HepG2 (cell line): ENCODE results near the gene ZNF341. TPM values are rescaled to one million over a fixed set of nuclear protein-coding genes. Genes with fewer than 3 reads are reported as not detected.

ENCODE experiments used
- ASH2L ChIP-seq: fragments of 300-600, 200-600 bp; sonication (generic); IDR thresholded peaks from 2 replicates; pipeline ENCODE4 v1.7.0; 2017; ENCODE audit warnings: low read depth, mild to moderate bottlenecking, moderate library complexity, mixed read lengths, low read length; ENCODE audit not compliant: insufficient read length
- FOXM1 ChIP-seq: sonication (generic); formaldehyde crosslinking; IDR thresholded peaks from 2 replicates; pipeline ENCODE4 v1.5.0; 2020; ENCODE audit warnings: missing genetic modification reagents
- HMG20A ChIP-seq: IDR thresholded peaks from 2 replicates; pipeline ENCODE4 v1.6.1; 2016; ENCODE audit warnings: borderline replicate concordance
- HNF4A ChIP-seq: sonication (generic); formaldehyde crosslinking; IDR thresholded peaks from 2 replicates; pipeline ENCODE4 v1.4.0; 2020; ENCODE audit warnings: missing genetic modification reagents
- HNRNPL ChIP-seq: fragments of 200-400 bp; formaldehyde crosslinking; IDR thresholded peaks from 2 replicates; pipeline ENCODE4 v1.6.1; 2017; ENCODE audit warnings: mild to moderate bottlenecking, low read depth, low read length
- PAF1 ChIP-seq: IDR thresholded peaks from 2 replicates; pipeline ENCODE4 v1.6.1; 2016; ENCODE audit warnings: missing genetic modification reagents, missing compliant biosample characterization
- PHF21A ChIP-seq: sonication (generic); formaldehyde crosslinking; IDR thresholded peaks from 2 replicates; pipeline ENCODE4 v1.5.0; 2020; ENCODE audit warnings: mild to moderate bottlenecking, missing genetic modification reagents
- PHF5A ChIP-seq: IDR thresholded peaks from one replicate; pipeline ENCODE4 v1.6.1; 2018; ENCODE audit warnings: low read depth, missing genetic modification reagents; ENCODE audit not compliant: unreplicated experiment
- RORA ChIP-seq: sonication (generic); formaldehyde crosslinking; IDR thresholded peaks from 2 replicates; pipeline ENCODE4 v1.5.0; 2020; ENCODE audit warnings: mild to moderate bottlenecking, missing genetic modification reagents, moderate library complexity
- SMAD1 ChIP-seq: sonication (generic); formaldehyde crosslinking; IDR thresholded peaks from 2 replicates; pipeline ENCODE4 v1.4.0; 2020; ENCODE audit warnings: missing genetic modification reagents, low read depth, mild to moderate bottlenecking, borderline replicate concordance
- SMC3 ChIP-seq: IDR thresholded peaks from 2 replicates; pipeline ENCODE4 v1.6.1; 2011; ENCODE audit warnings: low read length, improper control_type of control experiment
- STAT5B ChIP-seq: sonication (generic); formaldehyde crosslinking; IDR thresholded peaks from 2 replicates; pipeline ENCODE4 v1.4.0; 2020; ENCODE audit warnings: missing genetic modification reagents
- XRCC5 ChIP-seq: fragments of 200-400 bp; formaldehyde crosslinking; optimal IDR thresholded peaks from 2 replicates; pipeline ENCODE3; 2017; ENCODE audit warnings: mild to moderate bottlenecking, low read length
- ZBTB20 ChIP-seq: sonication (generic); formaldehyde crosslinking; IDR thresholded peaks from 2 replicates; pipeline ENCODE4 v1.8.1; 2023; ENCODE audit warnings: missing genetic modification reagents, low read depth, mild to moderate bottlenecking, borderline replicate concordance
- ZNF138 ChIP-seq: sonication (generic); formaldehyde crosslinking; IDR thresholded peaks from 2 replicates; pipeline ENCODE4 v1.5.0; 2020; ENCODE audit warnings: mild to moderate bottlenecking, low read depth, missing genetic modification reagents
- ZNF20 ChIP-seq: sonication (generic); formaldehyde crosslinking; IDR thresholded peaks from 2 replicates; pipeline ENCODE4 v1.4.0; 2020; ENCODE audit warnings: mild to moderate bottlenecking, moderate library complexity, missing genetic modification reagents
- ZNF235 ChIP-seq: sonication (generic); formaldehyde crosslinking; IDR thresholded peaks from 2 replicates; pipeline ENCODE4 v1.8.1; 2023; ENCODE audit warnings: mild to moderate bottlenecking, missing genetic modification reagents, borderline replicate concordance
- ZNF3 ChIP-seq: IDR thresholded peaks from 2 replicates; pipeline ENCODE4 v1.7.0; 2017; ENCODE audit warnings: inconsistent platforms
- ZNF546 ChIP-seq: sonication (generic); formaldehyde crosslinking; conservative IDR thresholded peaks from 2 replicates; pipeline ENCODE4 v1.8.1; 2023; ENCODE audit warnings: mild to moderate bottlenecking, missing genetic modification reagents
- ZNF570 ChIP-seq: sonication (generic); formaldehyde crosslinking; IDR thresholded peaks from 2 replicates; pipeline ENCODE4 v1.4.0; 2020; ENCODE audit warnings: mild to moderate bottlenecking, missing genetic modification reagents, borderline replicate concordance
- ZNF678 ChIP-seq: sonication (generic); formaldehyde crosslinking; IDR thresholded peaks from 2 replicates; pipeline ENCODE4 v1.4.0; 2020; ENCODE audit warnings: mild to moderate bottlenecking, missing genetic modification reagents
- ZNF746 ChIP-seq: sonication (generic); formaldehyde crosslinking; IDR thresholded peaks from 2 replicates; pipeline ENCODE4 v1.8.0; 2022; ENCODE audit warnings: mild to moderate bottlenecking, missing genetic modification reagents
- ZNF83 ChIP-seq: sonication (generic); formaldehyde crosslinking; IDR thresholded peaks from 2 replicates; pipeline ENCODE4 v1.4.0; 2020; ENCODE audit warnings: missing genetic modification reagents, mild to moderate bottlenecking, borderline replicate concordance
- ZNF879 ChIP-seq: sonication (generic); formaldehyde crosslinking; IDR thresholded peaks from 2 replicates; pipeline ENCODE4 v1.8.1; 2023; ENCODE audit warnings: missing genetic modification reagents
- ZSCAN31 ChIP-seq: sonication (generic); formaldehyde crosslinking; IDR thresholded peaks from 2 replicates; pipeline ENCODE4 v1.5.0; 2020; ENCODE audit warnings: low read depth, mild to moderate bottlenecking, missing genetic modification reagents
- polyA plus RNA-seq, 8 experiments: library from polyadenylated mRNA; depleted of rRNA in 3 of 8; stranded (reverse) in 7 of 8; unstranded in 1 of 8; fragments of >200 nt; fragmentation: Illumina TruSeq in 4 of 8; extraction: Trizol in 4 of 8; gene quantifications; 2 replicates each; pipeline versions ENCODE4 v1.2.1 to v1.2.3, GENCODE V29; 2011 to 2016; ENCODE audit warnings: low read depth in 4 of 8, missing spikeins in 1 of 8, mixed read lengths in 1 of 8; ENCODE audit not compliant: insufficient read depth in 1 of 8
- total RNA-seq, 5 experiments: library from RNA; depleted of rRNA; stranded (reverse); fragments of >200 nt; fragmentation: Illumina TruSeq; extraction: Trizol; gene quantifications; 2 replicates each; pipeline ENCODE4 v1.2.3, GENCODE V29; 2016; ENCODE audit warnings: low read depth in 1 of 5
- TF ChIP-seq, protein P1 (sequence below): sonication (generic); formaldehyde crosslinking; IDR thresholded peaks from 2 replicates; pipeline ENCODE4 v1.4.0; 2020; ENCODE audit warnings: mild to moderate bottlenecking, missing genetic modification reagents
- TF ChIP-seq, protein P2 (sequence below): sonication (generic); formaldehyde crosslinking; IDR thresholded peaks from 2 replicates; pipeline ENCODE4 v1.4.0; 2020; ENCODE audit warnings: mild to moderate bottlenecking, low read depth, missing genetic modification reagents
- TF ChIP-seq, protein P3 (sequence below): IDR thresholded peaks from 2 replicates; pipeline ENCODE4 v1.6.1; 2016; ENCODE audit warnings: missing compliant biosample characterization, missing genetic modification reagents, borderline replicate concordance

Gene ZNF341
- total and polyA plus RNA-seq, 2 of the 13 experiments (the other 11 are each of a cell fraction or from before 2014, with no cell fraction given) = 1.1 to 2.2 TPM

DNA sequence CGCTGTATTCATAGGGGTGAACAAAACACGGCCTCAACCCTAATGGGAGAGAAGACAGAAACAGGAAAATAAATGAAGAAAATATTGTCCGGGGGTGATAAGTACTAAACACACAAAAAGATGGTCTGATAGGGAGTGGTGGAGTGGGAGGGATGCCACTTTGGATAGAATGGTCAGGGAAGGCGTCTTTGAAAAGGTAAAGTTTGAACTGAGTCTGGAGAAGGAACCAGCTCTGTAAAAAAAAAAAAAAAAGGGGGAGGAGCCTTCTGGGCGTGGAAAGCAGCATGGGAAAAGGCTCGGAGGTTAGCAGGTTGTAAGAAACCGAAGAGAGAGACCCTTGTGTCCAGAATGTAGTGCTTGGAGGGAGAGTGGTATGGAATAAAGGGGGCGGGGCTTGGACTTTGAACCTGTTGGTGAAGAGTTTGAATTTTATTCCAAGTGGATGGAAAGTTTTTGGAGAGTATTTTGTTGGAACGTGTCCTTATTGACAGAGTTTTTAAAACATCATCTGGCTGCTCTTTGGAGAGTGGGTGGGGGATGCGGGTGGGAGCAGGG, 81.2 kb downstream of the ZNF341 start (continued):
- TF ChIP-seq ZNF20 (CRISPR knock-in tag) = no peak
- TF ChIP-seq ASH2L = peak; percentile 36
- no peak for TF ChIP-seq STAT5B (CRISPR knock-in tag)
- TF ChIP-seq ZSCAN31 (CRISPR knock-in tag) = no peak
- TF ChIP-seq ZNF570 (CRISPR knock-in tag) = no peak
- TF ChIP-seq ZNF235 = no peak
- TF ChIP-seq ZNF678 (CRISPR knock-in tag) = no peak
- no peak for TF ChIP-seq ZNF879
- no peak for TF ChIP-seq ZNF83 (CRISPR knock-in tag)
- no peak for TF ChIP-seq ZNF746
- TF ChIP-seq FOXM1 (CRISPR knock-in tag) = no peak
- no peak for TF ChIP-seq ZNF138 (CRISPR knock-in tag)
- TF ChIP-seq RORA (CRISPR knock-in tag) = no peak
- peak; percentile 13; the same call in 1 of the 2 replicates for TF ChIP-seq SMC3
- TF ChIP-seq, protein P1, sequence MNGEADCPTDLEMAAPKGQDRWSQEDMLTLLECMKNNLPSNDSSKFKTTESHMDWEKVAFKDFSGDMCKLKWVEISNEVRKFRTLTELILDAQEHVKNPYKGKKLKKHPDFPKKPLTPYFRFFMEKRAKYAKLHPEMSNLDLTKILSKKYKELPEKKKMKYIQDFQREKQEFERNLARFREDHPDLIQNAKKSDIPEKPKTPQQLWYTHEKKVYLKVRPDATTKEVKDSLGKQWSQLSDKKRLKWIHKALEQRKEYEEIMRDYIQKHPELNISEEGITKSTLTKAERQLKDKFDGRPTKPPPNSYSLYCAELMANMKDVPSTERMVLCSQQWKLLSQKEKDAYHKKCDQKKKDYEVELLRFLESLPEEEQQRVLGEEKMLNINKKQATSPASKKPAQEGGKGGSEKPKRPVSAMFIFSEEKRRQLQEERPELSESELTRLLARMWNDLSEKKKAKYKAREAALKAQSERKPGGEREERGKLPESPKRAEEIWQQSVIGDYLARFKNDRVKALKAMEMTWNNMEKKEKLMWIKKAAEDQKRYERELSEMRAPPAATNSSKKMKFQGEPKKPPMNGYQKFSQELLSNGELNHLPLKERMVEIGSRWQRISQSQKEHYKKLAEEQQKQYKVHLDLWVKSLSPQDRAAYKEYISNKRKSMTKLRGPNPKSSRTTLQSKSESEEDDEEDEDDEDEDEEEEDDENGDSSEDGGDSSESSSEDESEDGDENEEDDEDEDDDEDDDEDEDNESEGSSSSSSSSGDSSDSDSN (CRISPR knock-in tag) = no peak
- TF ChIP-seq PAF1 = no peak
- TF ChIP-seq XRCC5 = peak; percentile 7
- TF ChIP-seq PHF5A (CRISPR knock-in tag) = no peak
- TF ChIP-seq, protein P2, sequence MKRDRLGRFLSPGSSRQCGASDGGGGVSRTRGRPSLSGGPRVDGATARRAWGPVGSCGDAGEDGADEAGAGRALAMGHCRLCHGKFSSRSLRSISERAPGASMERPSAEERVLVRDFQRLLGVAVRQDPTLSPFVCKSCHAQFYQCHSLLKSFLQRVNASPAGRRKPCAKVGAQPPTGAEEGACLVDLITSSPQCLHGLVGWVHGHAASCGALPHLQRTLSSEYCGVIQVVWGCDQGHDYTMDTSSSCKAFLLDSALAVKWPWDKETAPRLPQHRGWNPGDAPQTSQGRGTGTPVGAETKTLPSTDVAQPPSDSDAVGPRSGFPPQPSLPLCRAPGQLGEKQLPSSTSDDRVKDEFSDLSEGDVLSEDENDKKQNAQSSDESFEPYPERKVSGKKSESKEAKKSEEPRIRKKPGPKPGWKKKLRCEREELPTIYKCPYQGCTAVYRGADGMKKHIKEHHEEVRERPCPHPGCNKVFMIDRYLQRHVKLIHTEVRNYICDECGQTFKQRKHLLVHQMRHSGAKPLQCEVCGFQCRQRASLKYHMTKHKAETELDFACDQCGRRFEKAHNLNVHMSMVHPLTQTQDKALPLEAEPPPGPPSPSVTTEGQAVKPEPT (CRISPR knock-in tag) = no peak
- peak; percentile 76 for TF ChIP-seq HNF4A (CRISPR knock-in tag)
- TF ChIP-seq ZNF546 (CRISPR knock-in tag) = 0 out of 2 replicates have a peak, but pooled peaks have one; percentile 12
- TF ChIP-seq, protein P3, sequence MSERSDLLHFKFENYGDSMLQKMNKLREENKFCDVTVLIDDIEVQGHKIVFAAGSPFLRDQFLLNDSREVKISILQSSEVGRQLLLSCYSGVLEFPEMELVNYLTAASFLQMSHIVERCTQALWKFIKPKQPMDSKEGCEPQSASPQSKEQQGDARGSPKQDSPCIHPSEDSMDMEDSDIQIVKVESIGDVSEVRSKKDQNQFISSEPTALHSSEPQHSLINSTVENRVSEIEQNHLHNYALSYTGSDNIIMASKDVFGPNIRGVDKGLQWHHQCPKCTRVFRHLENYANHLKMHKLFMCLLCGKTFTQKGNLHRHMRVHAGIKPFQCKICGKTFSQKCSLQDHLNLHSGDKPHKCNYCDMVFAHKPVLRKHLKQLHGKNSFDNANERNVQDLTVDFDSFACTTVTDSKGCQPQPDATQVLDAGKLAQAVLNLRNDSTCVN = no peak; the same call in 1 of the 2 replicates
- TF ChIP-seq HMG20A = 0 out of 2 replicates have a peak, but pooled peaks have one; percentile 15
- peak; percentile 43; the same call in 1 of the 2 replicates for TF ChIP-seq ZBTB20 (CRISPR knock-in tag)
- no peak for TF ChIP-seq SMAD1
- TF ChIP-seq HNRNPL = no peak
- 0 out of 2 replicates have a peak, but pooled peaks have one; percentile 26 for TF ChIP-seq ZNF3 (CRISPR knock-in tag)
- TF ChIP-seq PHF21A (CRISPR knock-in tag) = peak; percentile 35
